Esophagus muscularis mucosa (tissue), 4 donors: ENCODE data around the gene MARCHF9. TPM values are rescaled to one million over a fixed set of nuclear protein-coding genes. Genes with fewer than 3 reads are reported as not detected.
A peak's percentile ranks its signal among the peaks of the same experiment; 100 is the strongest.

ENCODE experiments used
- DNase-seq: peaks from one replicate; pipeline ENCODE4 v3.0.0-alpha.2; 2017; ENCODE audit errors: extremely low spot score
- H3K27ac ChIP-seq, 4 donors: fragments of 200-600 bp; sonication (generic); replicated peaks in 1 of 4; 1 replicate in 3 of 4; 2 replicates in 1 of 4; pipeline ENCODE4 v1.5.1; 2016 to 2019; ENCODE audit warnings: mild to moderate bottlenecking in 1 of 4
- H3K27me3 ChIP-seq, 4 donors: fragments of 200-600 bp; sonication (generic); one replicate each; pipeline versions ENCODE4 v1.5.1 to v1.6.0; 2016 to 2019
- H3K36me3 ChIP-seq, 4 donors: fragments of 200-600 bp; sonication (generic); one replicate each; pipeline ENCODE4 v1.5.1; 2016 to 2019
- H3K4me1 ChIP-seq, 4 donors: fragments of 200-600 bp; sonication (generic); one replicate each; pipeline ENCODE4 v1.5.1; 2016 to 2019
- H3K4me3 ChIP-seq, 4 donors: fragments of 200-600 bp; sonication (generic); 1 replicate in 2 of 4; 2 replicates in 2 of 4; pipeline ENCODE4 v1.5.1; 2016 to 2019; ENCODE audit warnings: mild to moderate bottlenecking in 4 of 4, moderate library complexity in 1 of 4
- H3K9me3 ChIP-seq, 4 donors: fragments of 200-600 bp; sonication (generic); 1 replicate in 3 of 4; 2 replicates in 1 of 4; pipeline ENCODE4 v1.5.1; 2016 to 2019
- EP300 ChIP-seq: sonication (generic); formaldehyde crosslinking; IDR thresholded peaks from one replicate; pipeline ENCODE4 v1.6.1; 2017; ENCODE audit warnings: antibody characterized with exemption
- POLR2A ChIP-seq: fragments of 450-650 bp; IDR thresholded peaks from one replicate; pipeline ENCODE4 v1.6.1; 2017; ENCODE audit warnings: antibody characterized with exemption, moderate library complexity, mild to moderate bottlenecking, low read depth
- POLR2AphosphoS5 ChIP-seq, 2 donors: sonication (generic); formaldehyde crosslinking; IDR thresholded peaks; one replicate each; pipeline ENCODE4 v1.6.1; 2017; ENCODE audit warnings: antibody characterized with exemption in 2 of 2
- WGBS: methylation state at CpG from one replicate; pipeline ENCODE4 v1.1.5; 2018; 5-methylcytosine and 5-hydroxymethylcytosine counted together
- intact Hi-C: fragments of 100-400 bp; cut with DNase I; formaldehyde crosslinking; loops from one replicate; pipeline ENCODE4 v1.15.1; 2023
- total RNA-seq, 4 donors: library from RNA; depleted of rRNA; stranded (reverse); fragments of >200 nt; gene quantifications; one replicate each; pipeline versions ENCODE4 v1.1.0 to v1.2.1, GENCODE V29; 2016
- TF ChIP-seq, protein P1 (sequence below), 3 experiments: fragments of 200-600 bp in 2 of 3; fragments of 450-650 bp in 1 of 3; sonication (generic) in 2 of 3; IDR thresholded peaks; one replicate each; pipeline ENCODE4 v1.5.1; 2017 to 2019; ENCODE audit warnings: antibody characterized with exemption in 3 of 3, mild to moderate bottlenecking in 2 of 3, moderate library complexity in 1 of 3

The MARCHF9 gene
- total RNA-seq, result 10 to 100 TPM in 2 of 4 donors, 1 to 10 TPM in 2; 5.6 to 16.9 (median 10.7) TPM

DNA sequence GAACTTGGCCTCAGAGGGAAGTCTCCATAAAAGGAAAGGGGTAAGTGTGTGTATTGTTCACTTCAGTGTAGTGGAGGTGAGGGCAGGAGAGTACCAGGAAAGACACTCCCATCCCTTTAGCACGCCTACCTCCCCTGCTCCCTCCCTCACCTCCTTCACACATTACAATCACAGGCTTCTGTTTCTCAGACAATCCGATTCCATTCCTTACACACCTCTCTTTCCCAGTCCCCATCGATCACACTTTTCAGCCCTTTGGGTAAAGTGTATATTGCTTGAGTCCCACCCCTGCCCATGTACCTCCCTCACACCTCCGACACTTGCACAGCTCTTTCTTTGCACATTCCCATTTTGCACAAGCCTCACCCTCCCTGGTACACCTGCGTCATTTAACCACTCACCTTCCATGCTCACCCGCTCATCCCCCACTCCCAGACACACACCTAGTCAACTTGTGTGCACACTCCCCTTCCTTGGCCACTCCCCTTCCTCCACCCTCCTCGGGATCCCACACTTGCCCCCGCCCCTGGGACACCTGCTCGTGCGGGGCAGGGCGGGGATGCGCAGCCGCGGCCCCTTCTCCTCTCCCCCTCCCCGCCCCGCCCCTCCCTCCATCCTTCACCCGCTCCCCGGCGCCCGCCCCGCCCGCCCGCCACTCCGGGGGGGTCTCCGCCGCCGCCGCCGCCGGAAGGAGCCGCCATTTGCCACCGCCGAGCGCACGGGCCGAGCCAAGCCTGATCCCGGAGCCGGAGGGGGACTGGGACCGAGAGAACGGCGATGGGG is at the start of gene MARCHF9:
MARCHF9 (plus strand) TSS at position 693 of the 783 bp plus-strand sequence. CDS start 426 bp downstream, outside the sequence.
- no peak for DNase-seq
- Histone ChIP-seq H3K27me3 (no peaks in the 10 kb centered on the region), H3K36me3 (peaks cover 11 to 32% (median 27%) of the 10 kb centered on the region in 4 donors), H3K4me1 (peaks cover 26 to 64% (median 44%) of the 10 kb centered on the region in 4 donors), H3K9me3 (no peaks in the 10 kb centered on the region), H3K27ac (peak within 1 kb of the TSS; percentile 65 to 74 (median 72)), H3K4me3 (peak within 1 kb of the TSS; percentile 74 to 91 (median 86))
- TF ChIP-seq POLR2AphosphoS5 (IDR thresholded peaks at IDR 0.05), result peak in 1 of 2 donors; percentile 37
- TF ChIP-seq, protein P1, sequence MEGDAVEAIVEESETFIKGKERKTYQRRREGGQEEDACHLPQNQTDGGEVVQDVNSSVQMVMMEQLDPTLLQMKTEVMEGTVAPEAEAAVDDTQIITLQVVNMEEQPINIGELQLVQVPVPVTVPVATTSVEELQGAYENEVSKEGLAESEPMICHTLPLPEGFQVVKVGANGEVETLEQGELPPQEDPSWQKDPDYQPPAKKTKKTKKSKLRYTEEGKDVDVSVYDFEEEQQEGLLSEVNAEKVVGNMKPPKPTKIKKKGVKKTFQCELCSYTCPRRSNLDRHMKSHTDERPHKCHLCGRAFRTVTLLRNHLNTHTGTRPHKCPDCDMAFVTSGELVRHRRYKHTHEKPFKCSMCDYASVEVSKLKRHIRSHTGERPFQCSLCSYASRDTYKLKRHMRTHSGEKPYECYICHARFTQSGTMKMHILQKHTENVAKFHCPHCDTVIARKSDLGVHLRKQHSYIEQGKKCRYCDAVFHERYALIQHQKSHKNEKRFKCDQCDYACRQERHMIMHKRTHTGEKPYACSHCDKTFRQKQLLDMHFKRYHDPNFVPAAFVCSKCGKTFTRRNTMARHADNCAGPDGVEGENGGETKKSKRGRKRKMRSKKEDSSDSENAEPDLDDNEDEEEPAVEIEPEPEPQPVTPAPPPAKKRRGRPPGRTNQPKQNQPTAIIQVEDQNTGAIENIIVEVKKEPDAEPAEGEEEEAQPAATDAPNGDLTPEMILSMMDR (IDR thresholded peaks at IDR 0.05), result no peak
- intact Hi-C loops, result no loop called here
- WGBS, result 4% methylated on average over 16 of the region's 41 CpGs

DNA sequence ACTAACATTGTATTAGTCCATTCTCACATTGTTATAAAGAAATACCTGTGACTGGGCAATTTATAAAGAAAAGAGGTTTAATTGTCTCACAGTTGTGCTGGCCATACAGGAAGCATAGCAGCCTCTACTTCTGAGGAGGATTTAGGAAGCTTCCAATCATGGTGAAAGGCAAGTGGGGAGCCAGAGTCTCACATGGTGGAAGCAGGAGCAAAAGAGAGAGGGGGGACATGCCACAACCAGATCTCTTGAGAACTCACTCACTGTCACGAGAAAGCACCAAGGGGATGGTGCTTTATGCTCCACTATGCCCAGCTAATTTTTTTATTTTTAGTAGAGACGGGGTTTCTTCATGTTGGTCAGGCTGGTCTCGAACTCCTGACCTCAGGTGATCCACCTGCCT is 47.7 kb upstream of the MARCHF9 start:
- DNase-seq, result no peak
- H3K9me3 ChIP-seq, result peaks cover 0 to 7% (median 3%) of the 10 kb centered on the region in 4 donors
- H3K4me1 ChIP-seq, result no peaks in the 10 kb centered on the region
- H3K27me3 ChIP-seq, result no peaks in the 10 kb centered on the region
- H3K27ac ChIP-seq, result no peak overlapping the region
- no peak overlapping the region for H3K4me3 ChIP-seq
- TF ChIP-seq EP300 (no peak), POLR2AphosphoS5 (IDR thresholded peaks at IDR 0.05) (no peak), POLR2A (no peak)
- TF ChIP-seq, protein P1 (IDR thresholded peaks at IDR 0.05), result no peak
- 79% methylated on average over 3 of the region's 3 CpGs for WGBS
- intact Hi-C loops, result no loop called here
- H3K36me3 ChIP-seq, result peaks cover 18 to 81% (median 39%) of the 10 kb centered on the region in 4 donors

- Histone ChIP-seq H3K9me3 (peaks cover 0 to 7% (median 3%) of the 10 kb centered on the region in 4 donors), H3K4me3 (no peak overlapping the region), H3K27ac (no peak overlapping the region), H3K4me1 (no peaks in the 10 kb centered on the region), H3K36me3 (peaks cover 10 to 80% (median 34%) of the 10 kb centered on the region in 4 donors), H3K27me3 (no peaks in the 10 kb centered on the region)
- intact Hi-C loops, result no loop called here
- DNase-seq, result no peak
- TF ChIP-seq POLR2A, result no peak
- no peak for TF ChIP-seq POLR2AphosphoS5 (IDR thresholded peaks at IDR 0.05)
- TF ChIP-seq, protein P1 (IDR thresholded peaks at IDR 0.05), result no peak
- no peak for TF ChIP-seq EP300
- WGBS, result 94% methylated on average over 2 of the region's 2 CpGs
These were observed 46.6 kb upstream of the MARCHF9 start for GRCh38 chr12:57708296-57708695.

DNA sequence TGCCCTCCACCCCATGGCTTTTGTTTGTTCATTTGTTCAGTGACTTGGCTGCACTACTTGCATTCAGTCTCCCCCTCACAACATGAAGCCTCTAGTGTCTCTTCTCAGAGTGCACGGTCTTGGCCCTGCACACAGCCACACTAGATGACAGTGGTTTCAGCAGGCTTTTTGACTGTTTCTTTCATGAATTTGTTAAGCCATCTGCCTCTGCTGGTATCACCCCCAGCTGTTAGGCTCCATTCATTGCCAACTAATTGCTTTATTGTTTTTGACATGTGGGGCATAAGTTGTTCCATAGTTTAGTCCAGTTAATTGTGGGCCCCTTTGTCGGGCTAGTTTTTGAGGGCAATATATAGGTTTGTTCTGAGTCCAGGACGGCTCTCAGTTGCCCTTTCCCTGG is 42.2 kb upstream of the MARCHF9 start:
- WGBS, result 98% methylated on average over 3 of the region's 3 CpGs
- intact Hi-C loops, result no loop called here
- no peak overlapping the region for H3K27ac ChIP-seq
- DNase-seq, result peak; percentile 47
- no peak overlapping the region for H3K4me3 ChIP-seq
- H3K9me3 ChIP-seq, result no peaks in the 10 kb centered on the region
- peaks cover 24 to 79% (median 44%) of the 10 kb centered on the region in 4 donors for H3K36me3 ChIP-seq
- TF ChIP-seq POLR2A (no peak), EP300 (no peak), POLR2AphosphoS5 (IDR thresholded peaks at IDR 0.05) (no peak)
- TF ChIP-seq, protein P1 (IDR thresholded peaks at IDR 0.05), result no peak
- no peaks in the 10 kb centered on the region for H3K4me1 ChIP-seq
- no peaks in the 10 kb centered on the region for H3K27me3 ChIP-seq
